Hepatocyte (in vitro differentiated cells): ENCODE results near the gene ZDHHC14. TPM values are rescaled to one million over a fixed set of nuclear protein-coding genes. Genes with fewer than 3 reads are reported as not detected.

Experiments used
- DNase-seq: peaks from one replicate; pipeline ENCODE4 v3.0.0-alpha.2; 2016; ENCODE audit warnings: low spot score
- H2AFZ ChIP-seq: fragments of 200-600 bp; sonication (generic); 2 replicates; pipeline ENCODE4 v1.6.0; 2016; ENCODE audit warnings: antibody characterized with exemption, mild to moderate bottlenecking
- H3K27ac ChIP-seq: fragments of 200-600 bp; sonication (generic); 2 replicates; pipeline ENCODE4 v1.5.1; 2016; ENCODE audit warnings: mild to moderate bottlenecking
- H3K27me3 ChIP-seq: fragments of 200-600 bp; sonication (generic); 2 replicates; pipeline ENCODE4 v1.6.1; 2016
- H3K36me3 ChIP-seq: fragments of 200-600 bp; sonication (generic); replicated peaks from 2 replicates; pipeline ENCODE4 v1.5.1; 2016; ENCODE audit warnings: low read depth; ENCODE audit not compliant: insufficient read depth
- H3K4me1 ChIP-seq: fragments of 200-600 bp; sonication (generic); 2 replicates; pipeline ENCODE4 v1.5.1; 2016; ENCODE audit warnings: mild to moderate bottlenecking, moderate library complexity; ENCODE audit not compliant: insufficient read depth
- H3K4me2 ChIP-seq: fragments of 200-600 bp; sonication (generic); 2 replicates; pipeline ENCODE4 v1.6.0; 2016
- H3K4me3 ChIP-seq: fragments of 200-600 bp; sonication (generic); 2 replicates; pipeline ENCODE4 v1.5.1; 2016; ENCODE audit warnings: mild to moderate bottlenecking
- H3K79me2 ChIP-seq: fragments of 200-600 bp; sonication (generic); 2 replicates; pipeline ENCODE4 v1.6.0; 2017; ENCODE audit warnings: mild to moderate bottlenecking
- H3K9me2 ChIP-seq: fragments of 200-600 bp; sonication (generic); replicated peaks from 2 replicates; pipeline ENCODE4 v1.6.0; 2017; ENCODE audit warnings: mild to moderate bottlenecking; ENCODE audit not compliant: insufficient read depth
- H3K9me3 ChIP-seq: fragments of 200-600 bp; sonication (generic); 2 replicates; pipeline ENCODE4 v1.5.1; 2016; ENCODE audit warnings: low read depth, mild to moderate bottlenecking
- H4K20me1 ChIP-seq: fragments of 200-600 bp; sonication (generic); 2 replicates; pipeline ENCODE4 v1.6.0; 2016; ENCODE audit warnings: mild to moderate bottlenecking; ENCODE audit not compliant: insufficient read depth, poor library complexity, severe bottlenecking
- CTCF ChIP-seq: fragments of 200-600 bp; sonication (generic); IDR thresholded peaks from 2 replicates; pipeline ENCODE4 v1.5.1; 2016; ENCODE audit warnings: antibody characterized with exemption, mild to moderate bottlenecking; ENCODE audit not compliant: poor library complexity
- EZH2 ChIP-seq: fragments of 200-600 bp; sonication (generic); IDR thresholded peaks from 2 replicates; pipeline ENCODE4 v1.6.1; 2016; ENCODE audit warnings: antibody characterized with exemption, mild to moderate bottlenecking, borderline replicate concordance
- EZH2phosphoT487 ChIP-seq: fragments of 200-600 bp; sonication (generic); IDR thresholded peaks from one replicate; pipeline ENCODE4 v1.6.1; 2018; ENCODE audit warnings: antibody characterized with exemption, mild to moderate bottlenecking, low read depth, moderate library complexity; ENCODE audit not compliant: unreplicated experiment, severe bottlenecking
- WGBS: methylation state at CpG from one replicate; pipeline ENCODE4 v1.1.6; 2016; ENCODE audit warnings: low lambda C conversion rate; ENCODE audit errors: missing lambda C conversion rate; 5-methylcytosine and 5-hydroxymethylcytosine counted together
- polyA plus RNA-seq: library from polyadenylated mRNA; unstranded; fragments of >200 nt; fragmentation: Nextera tagmentation; extraction: Ambion mirVana; gene quantifications from 2 replicates; pipeline ENCODE4 v1.2.1, GENCODE V29; 2016
- total RNA-seq: library from RNA; depleted of rRNA; stranded (reverse); fragments of >200 nt; gene quantifications from 2 replicates; pipeline ENCODE4 v1.2.3, GENCODE V29; 2014

The ZDHHC14 gene
- total and polyA plus RNA-seq, 2 experiments from 2014 or later = 11.8 to 25.2 TPM

GRCh38 chr6:157456524-157456829 is 75.5 kb downstream of the ZDHHC14 start:
- Histone ChIP-seq H2AFZ (no peak overlapping the region), H3K9me3 (no peaks in the 10 kb centered on the region), H3K27ac (no peak overlapping the region), H3K4me3 (no peak overlapping the region), H3K36me3 (no peaks in the 10 kb centered on the region), H3K4me1 (no peaks in the 10 kb centered on the region), H4K20me1 (no peaks in the 10 kb centered on the region), H3K27me3 (no peaks in the 10 kb centered on the region), H3K4me2 (no peak overlapping the region), H3K9me2 (no peaks in the 10 kb centered on the region), H3K79me2 (peaks cover 19% of the 10 kb centered on the region)
- WGBS = 78% methylated on average over 4 of the region's 4 CpGs
- DNase-seq = no peak
- no peak for TF ChIP-seq CTCF
- no peak for TF ChIP-seq EZH2phosphoT487
- TF ChIP-seq EZH2 = no peak

- H3K9me3 ChIP-seq = no peaks in the 10 kb centered on the region
- TF ChIP-seq CTCF (no peak), EZH2 (no peak), EZH2phosphoT487 (no peak)
- peaks cover 19% of the 10 kb centered on the region for H3K79me2 ChIP-seq
- H3K4me2 ChIP-seq = no peak overlapping the region
- H2AFZ ChIP-seq = no peak overlapping the region
- H3K9me2 ChIP-seq = no peaks in the 10 kb centered on the region
- no peak overlapping the region for H3K27ac ChIP-seq
- H3K4me3 ChIP-seq = no peak overlapping the region
- H4K20me1 ChIP-seq = no peaks in the 10 kb centered on the region
- 70% methylated on average over 6 of the region's 6 CpGs for WGBS
- DNase-seq = no peak
- no peaks in the 10 kb centered on the region for H3K4me1 ChIP-seq
- no peaks in the 10 kb centered on the region for H3K27me3 ChIP-seq
- H3K36me3 ChIP-seq = no peaks in the 10 kb centered on the region
Observed at GRCh38 chr6:157457787-157458186, 76.8 kb downstream of the ZDHHC14 start.

- H3K4me1 ChIP-seq = no peaks in the 10 kb centered on the region
- no peaks in the 10 kb centered on the region for H3K9me2 ChIP-seq
- H3K4me2 ChIP-seq = no peak overlapping the region
- WGBS = 75% methylated on average over 5 of the region's 5 CpGs
- H3K79me2 ChIP-seq = peaks cover 25% of the 10 kb centered on the region
- H4K20me1 ChIP-seq = no peaks in the 10 kb centered on the region
- TF ChIP-seq EZH2 = no peak
- TF ChIP-seq EZH2phosphoT487 = no peak
- TF ChIP-seq CTCF = no peak
- no peak for DNase-seq
- H2AFZ ChIP-seq = no peak overlapping the region
- H3K27me3 ChIP-seq = no peaks in the 10 kb centered on the region
- H3K27ac ChIP-seq = no peak overlapping the region
- H3K36me3 ChIP-seq = no peaks in the 10 kb centered on the region
- no peaks in the 10 kb centered on the region for H3K9me3 ChIP-seq
- no peak overlapping the region for H3K4me3 ChIP-seq
Observed at GRCh38 chr6:157459327-157459726, 78.3 kb downstream of the ZDHHC14 start.
